Breast epithelium (tissue), 4 donors: ENCODE measurements around the gene RXFP2. TPM values are rescaled to one million over a fixed set of nuclear protein-coding genes. Genes with fewer than 3 reads are reported as not detected.

ENCODE experiments used
- DNase-seq, 2 donors: peaks; one replicate each; pipeline ENCODE4 v3.0.0-alpha.2; 2019; ENCODE audit warnings: low spot score in 2 of 2
- H3K27ac ChIP-seq, 2 donors: fragments of 200-600 bp; sonication (generic) in 1 of 2; one replicate each; pipeline ENCODE4 v1.5.1; 2016 to 2019; ENCODE audit warnings: mild to moderate bottlenecking in 1 of 2
- H3K27me3 ChIP-seq, 2 donors: fragments of 200-600 bp; sonication (generic) in 1 of 2; one replicate each; pipeline versions ENCODE4 v1.5.1 to v1.6.0; 2017 to 2019; ENCODE audit warnings: control low read depth in 1 of 2, mild to moderate bottlenecking in 1 of 2
- H3K36me3 ChIP-seq: fragments of 200-600 bp; one replicate; pipeline ENCODE4 v1.5.1; 2019
- H3K4me1 ChIP-seq, 2 donors: fragments of 200-600 bp; sonication (generic); one replicate each; pipeline ENCODE4 v1.5.1; 2016 to 2019; ENCODE audit warnings: control low read depth in 1 of 2
- H3K4me3 ChIP-seq, 3 donors: fragments of 200-600 bp; sonication (generic); 1 replicate in 2 of 3; 2 replicates in 1 of 3; pipeline ENCODE4 v1.5.1; 2016 to 2019; ENCODE audit warnings: mild to moderate bottlenecking in 3 of 3, moderate library complexity in 2 of 3
- H3K9me3 ChIP-seq, 2 donors: fragments of 200-600 bp; sonication (generic) in 1 of 2; one replicate each; pipeline ENCODE4 v1.5.1; 2016 to 2019; ENCODE audit warnings: control low read depth in 1 of 2
- CTCF ChIP-seq, 3 donors: fragments of 450-650 bp; IDR thresholded peaks; one replicate each; pipeline ENCODE4 v1.5.1; 2016 to 2017; ENCODE audit warnings: antibody characterized with exemption in 3 of 3, mild to moderate bottlenecking in 3 of 3, moderate library complexity in 3 of 3
- POLR2A ChIP-seq: fragments of 450-650 bp; IDR thresholded peaks from one replicate; pipeline ENCODE4 v1.6.1; 2016; ENCODE audit warnings: antibody characterized with exemption, mild to moderate bottlenecking, moderate library complexity
- POLR2AphosphoS5 ChIP-seq, 3 donors: sonication (generic); formaldehyde crosslinking; IDR thresholded peaks; one replicate each; pipeline ENCODE4 v1.6.1; 2017; ENCODE audit warnings: antibody characterized with exemption in 3 of 3
- intact Hi-C: fragments of 100-400 bp; cut with DNase I; formaldehyde crosslinking; loops from one replicate; pipeline ENCODE4 v1.15.1; 2023; ENCODE audit warnings: low total_unique reads
- total RNA-seq, 3 donors: library from RNA; depleted of rRNA; stranded (reverse); fragments of >200 nt; gene quantifications; one replicate each; pipeline ENCODE4 v1.1.0, GENCODE V29; 2016

Gene RXFP2
- total RNA-seq, 3 donors from 2014 or later: 0.48 TPM; not detected in 2

DNA sequence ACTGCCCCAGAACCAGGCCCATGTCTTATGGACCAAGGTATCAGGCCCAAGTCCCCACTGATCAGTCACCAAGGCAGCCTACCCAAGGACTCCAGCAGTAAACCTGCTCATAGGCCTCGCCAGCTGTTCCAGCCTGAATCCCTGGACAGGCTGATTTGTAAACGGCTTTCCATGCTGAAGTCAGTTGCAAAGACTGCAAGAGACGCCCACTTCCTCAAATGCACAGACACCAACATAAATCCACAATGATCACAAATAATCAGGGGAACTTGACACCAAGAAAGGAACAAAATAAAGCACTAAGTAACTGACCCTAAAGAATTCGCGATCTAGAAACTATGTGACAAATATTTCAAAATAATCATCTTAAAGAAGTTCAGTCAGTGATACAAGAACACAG, 75.2 kb downstream of the RXFP2 start:
- TF ChIP-seq POLR2A (no peak), CTCF (IDR thresholded peaks at IDR 0.05) (no peak), POLR2AphosphoS5 (IDR thresholded peaks at IDR 0.05) (no peak)
- Histone ChIP-seq H3K4me3 (no peak overlapping the region), H3K27ac (no peak overlapping the region), H3K27me3 (no peaks in the 10 kb centered on the region), H3K36me3 (no peaks in the 10 kb centered on the region), H3K4me1 (no peaks in the 10 kb centered on the region), H3K9me3 (peaks cover 11 to 42% of the 10 kb centered on the region in 2 donors)
- DNase-seq: no peak
- intact Hi-C loops: no loop called here

- Histone ChIP-seq H3K9me3 (peaks cover 5 to 31% of the 10 kb centered on the region in 2 donors), H3K27ac (no peak overlapping the region), H3K27me3 (no peaks in the 10 kb centered on the region), H3K36me3 (no peaks in the 10 kb centered on the region), H3K4me3 (no peak overlapping the region), H3K4me1 (no peaks in the 10 kb centered on the region)
- TF ChIP-seq POLR2A: no peak
- TF ChIP-seq POLR2AphosphoS5 (IDR thresholded peaks at IDR 0.05): no peak
- TF ChIP-seq CTCF (IDR thresholded peaks at IDR 0.05): no peak
- DNase-seq: no peak
- intact Hi-C loops: no loop called here
These were observed 76.2 kb downstream of the RXFP2 start for GRCh38 chr13:31815361-31816144.

GRCh38 chr13:31818236-31818635, 78.9 kb downstream of the RXFP2 start:
- Histone ChIP-seq H3K27me3 (no peaks in the 10 kb centered on the region), H3K27ac (no peak overlapping the region), H3K36me3 (no peaks in the 10 kb centered on the region), H3K4me1 (no peaks in the 10 kb centered on the region), H3K9me3 (peaks cover 0 to 29% of the 10 kb centered on the region in 2 donors), H3K4me3 (no peak overlapping the region)
- no peak for TF ChIP-seq POLR2A
- TF ChIP-seq CTCF (IDR thresholded peaks at IDR 0.05): no peak
- no peak for TF ChIP-seq POLR2AphosphoS5 (IDR thresholded peaks at IDR 0.05)
- intact Hi-C loops: no loop called here
- no peak for DNase-seq

DNA sequence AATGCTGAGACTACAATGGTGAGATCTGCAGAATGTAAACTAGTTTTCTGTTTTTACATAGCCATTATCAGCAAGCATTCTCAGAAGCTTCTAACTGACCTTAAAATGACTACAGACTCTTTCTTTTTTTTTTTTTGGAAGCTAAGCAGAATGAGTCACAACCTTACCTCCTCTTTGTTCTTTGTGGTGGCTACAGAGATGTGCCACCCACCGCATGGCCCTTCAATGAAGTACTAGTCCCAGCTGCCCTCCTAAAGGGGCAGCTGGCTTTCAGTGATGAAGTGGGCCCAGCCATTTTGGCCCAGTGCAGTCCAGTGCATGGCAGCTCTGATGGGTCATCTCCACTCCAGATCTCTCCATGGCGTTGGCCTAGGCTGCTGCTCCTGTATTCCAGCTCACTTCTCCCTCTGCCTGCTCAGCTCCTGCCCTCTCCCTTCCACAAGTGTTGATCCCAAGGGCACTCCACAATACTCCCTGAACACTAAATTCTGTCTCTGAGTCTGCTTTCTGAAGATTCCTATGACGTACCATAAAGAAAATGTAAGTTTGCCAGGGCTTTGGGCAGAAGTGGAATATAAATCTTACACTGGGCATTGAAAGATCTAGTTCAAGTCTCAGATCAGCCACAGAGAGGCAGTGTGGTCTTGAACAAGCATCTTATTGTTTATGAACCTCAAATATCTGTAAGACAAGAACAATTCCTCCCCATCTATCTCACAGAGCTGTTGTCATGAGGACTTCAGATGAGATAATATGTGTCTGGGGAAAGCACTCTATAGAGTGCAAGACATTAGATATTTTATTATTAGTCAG, 85.6 kb downstream of the RXFP2 start:
- Histone ChIP-seq H3K27me3 (no peaks in the 10 kb centered on the region), H3K4me1 (no peaks in the 10 kb centered on the region), H3K36me3 (no peaks in the 10 kb centered on the region), H3K27ac (no peak overlapping the region), H3K9me3 (no peaks in the 10 kb centered on the region), H3K4me3 (no peak overlapping the region)
- no peak for DNase-seq
- intact Hi-C loops: no loop called here
- no peak for TF ChIP-seq POLR2AphosphoS5 (IDR thresholded peaks at IDR 0.05)
- no peak for TF ChIP-seq POLR2A
- TF ChIP-seq CTCF (IDR thresholded peaks at IDR 0.05): no peak

DNA sequence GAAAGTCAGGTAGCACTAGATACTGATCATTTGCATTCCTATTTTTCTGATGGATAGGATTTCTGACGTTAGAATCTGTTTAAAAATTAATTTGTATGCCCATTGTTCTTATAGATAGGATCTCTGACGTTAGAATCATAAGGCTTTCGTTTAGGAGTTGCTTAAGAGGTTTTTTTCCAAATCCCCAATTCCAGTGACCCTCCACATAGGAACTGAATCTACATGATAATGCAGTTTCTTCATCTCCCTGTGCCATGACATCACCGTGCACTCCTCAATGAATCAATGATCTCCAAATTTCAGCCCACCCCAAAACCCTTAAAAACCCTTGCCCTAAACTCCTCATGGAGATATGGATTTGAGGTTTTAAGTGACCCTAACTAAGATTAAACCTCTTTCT, 87.2 kb downstream of the RXFP2 start:
- H3K4me3 ChIP-seq: no peak overlapping the region
- TF ChIP-seq POLR2A (no peak), POLR2AphosphoS5 (IDR thresholded peaks at IDR 0.05) (no peak), CTCF (IDR thresholded peaks at IDR 0.05) (no peak)
- no peaks in the 10 kb centered on the region for H3K4me1 ChIP-seq
- H3K27ac ChIP-seq: no peak overlapping the region
- H3K36me3 ChIP-seq: no peaks in the 10 kb centered on the region
- no peaks in the 10 kb centered on the region for H3K9me3 ChIP-seq
- DNase-seq: no peak
- H3K27me3 ChIP-seq: no peaks in the 10 kb centered on the region
- intact Hi-C loops: no loop called here
